Endothelial cell (in vitro differentiated cells): Measurements from ENCODE around the gene CSNK1G3. TPM values are rescaled to one million over a fixed set of nuclear protein-coding genes. Genes with fewer than 3 reads are reported as not detected.

Experiments
- DNase-seq: peaks from one replicate; pipeline ENCODE4 v3.0.0; 2021; ENCODE audit warnings: low spot score
- H3K27ac Mint-ChIP-seq: one replicate; pipeline ENCODE4 v1.8.0; 2021; ENCODE audit warnings: mixed read lengths, inconsistent platforms; ENCODE audit not compliant: unreplicated experiment
- H3K27me3 Mint-ChIP-seq: one replicate; pipeline ENCODE4 v1.8.0; 2021; ENCODE audit warnings: mild to moderate bottlenecking, moderate library complexity, mixed read lengths, inconsistent platforms; ENCODE audit not compliant: unreplicated experiment
- H3K36me3 Mint-ChIP-seq: one replicate; pipeline ENCODE4 v1.8.0; 2021; ENCODE audit warnings: mild to moderate bottlenecking, low read depth, mixed read lengths, inconsistent platforms; ENCODE audit not compliant: unreplicated experiment
- H3K4me1 Mint-ChIP-seq: one replicate; pipeline ENCODE4 v1.8.0; 2021; ENCODE audit warnings: mild to moderate bottlenecking, mixed read lengths, inconsistent platforms; ENCODE audit not compliant: unreplicated experiment
- H3K4me3 Mint-ChIP-seq: one replicate; pipeline ENCODE4 v1.8.0; 2021; ENCODE audit warnings: mild to moderate bottlenecking, mixed read lengths, inconsistent platforms; ENCODE audit not compliant: unreplicated experiment
- H3K9me3 Mint-ChIP-seq: one replicate; pipeline ENCODE4 v1.8.0; 2021; ENCODE audit warnings: mixed read lengths, inconsistent platforms; ENCODE audit not compliant: unreplicated experiment
- CTCF ChIP-seq: fragments of 200-600 bp; sonication (generic); IDR thresholded peaks from one replicate; pipeline ENCODE4 v1.5.0; 2021; ENCODE audit warnings: antibody characterized with exemption; ENCODE audit not compliant: unreplicated experiment
- total RNA-seq: library from RNA; stranded (reverse); fragmentation: NEBNext Ultra II Directional; extraction: Animal tissue kit (Norgen Biotek cat#: 25700); gene quantifications from one replicate; pipeline ENCODE4 v1.2.1, GENCODE V29; 2021; ENCODE audit not compliant: unreplicated experiment

Gene CSNK1G3
- total RNA-seq, 1 donor from 2014 or later, result 55.6 TPM

GRCh38 chr5:123530728-123531127 lies 18.8 kb downstream of the CSNK1G3 start:
- no peak for DNase-seq
- Mint-ChIP-seq H3K4me3 (no peak overlapping the region), H3K36me3 (no peaks in the 10 kb centered on the region), H3K9me3 (no peaks in the 10 kb centered on the region), H3K27me3 (no peaks in the 10 kb centered on the region), H3K27ac (no peak overlapping the region), H3K4me1 (peaks cover 25% of the 10 kb centered on the region)
- TF ChIP-seq CTCF, result no peak

GRCh38 chr5:123535648-123536047 lies 23.7 kb downstream of the CSNK1G3 start:
- no peaks in the 10 kb centered on the region for H3K9me3 Mint-ChIP-seq
- no peak for TF ChIP-seq CTCF
- peak overlapping the region; percentile 33 for H3K27ac Mint-ChIP-seq
- H3K27me3 Mint-ChIP-seq, result no peaks in the 10 kb centered on the region
- H3K4me1 Mint-ChIP-seq, result peaks cover 20% of the 10 kb centered on the region
- H3K36me3 Mint-ChIP-seq, result no peaks in the 10 kb centered on the region
- H3K4me3 Mint-ChIP-seq, result no peak overlapping the region
- DNase-seq, result no peak

GRCh38 chr5:123537256-123537655 lies 25.3 kb downstream of the CSNK1G3 start:
- Mint-ChIP-seq H3K4me3 (no peak overlapping the region), H3K4me1 (peaks cover 20% of the 10 kb centered on the region), H3K27ac (no peak overlapping the region), H3K36me3 (no peaks in the 10 kb centered on the region), H3K9me3 (no peaks in the 10 kb centered on the region), H3K27me3 (no peaks in the 10 kb centered on the region)
- no peak for TF ChIP-seq CTCF
- DNase-seq, result no peak

- no peak overlapping the region for H3K4me3 Mint-ChIP-seq
- H3K27me3 Mint-ChIP-seq, result no peaks in the 10 kb centered on the region
- H3K4me1 Mint-ChIP-seq, result peaks cover 22% of the 10 kb centered on the region
- no peak for DNase-seq
- TF ChIP-seq CTCF, result no peak
- no peak overlapping the region for H3K27ac Mint-ChIP-seq
- no peaks in the 10 kb centered on the region for H3K36me3 Mint-ChIP-seq
- H3K9me3 Mint-ChIP-seq, result no peaks in the 10 kb centered on the region
Measured at GRCh38 chr5:123537845-123538244, 25.9 kb downstream of the CSNK1G3 start.

- no peak overlapping the region for H3K4me3 Mint-ChIP-seq
- H3K27me3 Mint-ChIP-seq, result no peaks in the 10 kb centered on the region
- H3K27ac Mint-ChIP-seq, result no peak overlapping the region
- H3K4me1 Mint-ChIP-seq, result peaks cover 18% of the 10 kb centered on the region
- no peaks in the 10 kb centered on the region for H3K36me3 Mint-ChIP-seq
- no peak for TF ChIP-seq CTCF
- no peak for DNase-seq
- no peaks in the 10 kb centered on the region for H3K9me3 Mint-ChIP-seq
Measured at GRCh38 chr5:123538670-123539459, 26.9 kb downstream of the CSNK1G3 start.
